IMR-90 (cell line): ENCODE data around the gene TMEM271. TPM values are rescaled to one million over a fixed set of nuclear protein-coding genes. Genes with fewer than 3 reads are reported as not detected.

Source experiments
- ATAC-seq: fragments of 200-7000 bp; cut with Tn5 transposase; 2 replicates; pipeline ENCODE4 v1.9.1; 2020; ENCODE audit warnings: low read depth, mild to moderate bottlenecking, moderate library complexity
- BruUV-seq: library from RNA; stranded (reverse); fragments of 400-500 nt; replicated peaks from 2 replicates; lab custom pipeline; 2021; lab: Mats Ljungman, UMichigan
- CTCF ChIA-PET: fragments of 300-600 bp; formaldehyde crosslinking; extraction: SDS; loops from one replicate; lab custom pipeline; 2021; ENCODE audit warnings: antibody characterized with exemption; lab: Yijun Ruan, JAX
- POLR2A ChIA-PET: fragments of 300-600 bp; sonication (Branson Sonifier 250); formaldehyde crosslinking; loops from one replicate; lab custom pipeline; 2022; ENCODE audit warnings: antibody characterized with exemption; ENCODE audit not compliant: unreplicated experiment; lab: Charles Lee
- DNase-seq: peaks from one replicate; pipeline ENCODE4 v3.0.0; 2013
- H2AFZ ChIP-seq: replicated peaks from 2 replicates; pipeline ENCODE3; 2013; ENCODE audit warnings: low read length, mild to moderate bottlenecking; ENCODE audit not compliant: poor library complexity
- H2AK5ac ChIP-seq: 2 replicates; pipeline ENCODE4 v1.6.1; 2013; ENCODE audit warnings: low read depth, low read length, inconsistent platforms
- H2AK9ac ChIP-seq: replicated peaks from 2 replicates; pipeline ENCODE3; 2013; ENCODE audit warnings: mild to moderate bottlenecking, low read depth, low read length, moderate library complexity; ENCODE audit not compliant: poor library complexity
- H2BK120ac ChIP-seq: 2 replicates; pipeline ENCODE4 v1.6.1; 2013; ENCODE audit warnings: low read depth, low read length, inconsistent platforms
- H2BK15ac ChIP-seq: 3 replicates; pipeline ENCODE4 v1.6.1; 2013; ENCODE audit warnings: low read depth, low read length, inconsistent platforms
- H2BK20ac ChIP-seq: 2 replicates; pipeline ENCODE4 v1.6.1; 2013; ENCODE audit warnings: low read depth, mild to moderate bottlenecking, inconsistent platforms, low read length, moderate library complexity
- H2BK5ac ChIP-seq: 2 replicates; pipeline ENCODE4 v1.6.1; 2013; ENCODE audit warnings: mild to moderate bottlenecking, low read depth, low read length, inconsistent platforms; ENCODE audit not compliant: poor library complexity, severe bottlenecking
- H3K14ac ChIP-seq: replicated peaks from 2 replicates; pipeline ENCODE4 v1.6.1; 2013; ENCODE audit warnings: low read depth, low read length, inconsistent platforms
- H3K18ac ChIP-seq: 2 replicates; pipeline ENCODE4 v1.6.1; 2013; ENCODE audit warnings: low read depth, low read length, control low read depth
- H3K23ac ChIP-seq: 2 replicates; pipeline ENCODE4 v1.6.1; 2013; ENCODE audit warnings: low read depth, low read length, inconsistent platforms
- H3K27ac ChIP-seq: 2 replicates; pipeline ENCODE4 v1.5.1; 2013; ENCODE audit warnings: mild to moderate bottlenecking, control low read depth, low read length; ENCODE audit not compliant: insufficient read depth
- H3K27me3 ChIP-seq: 2 replicates; pipeline ENCODE4 v1.6.1; 2013; ENCODE audit warnings: low read length; ENCODE audit not compliant: control insufficient read depth, insufficient read depth
- H3K36me3 ChIP-seq: 2 replicates; pipeline ENCODE4 v1.6.1; 2013; ENCODE audit warnings: low read length, mixed read lengths; ENCODE audit not compliant: control insufficient read depth, insufficient read depth
- H3K4ac ChIP-seq: 2 replicates; pipeline ENCODE4 v1.6.1; 2013; ENCODE audit warnings: low read depth, low read length, inconsistent platforms
- H3K4me1 ChIP-seq: 2 replicates; pipeline ENCODE4 v1.6.1; 2013; ENCODE audit warnings: low read length, mixed read lengths; ENCODE audit not compliant: control insufficient read depth, insufficient read depth
- H3K4me2 ChIP-seq: 2 replicates; pipeline ENCODE4 v1.6.1; 2013; ENCODE audit warnings: low read depth, mild to moderate bottlenecking, control low read depth, low read length, moderate library complexity
- H3K4me3 ChIP-seq: 2 replicates; pipeline ENCODE4 v1.5.1; 2013; ENCODE audit warnings: low read depth, mild to moderate bottlenecking, control low read depth, low read length, moderate library complexity; ENCODE audit not compliant: insufficient read depth
- H3K56ac ChIP-seq: 2 replicates; pipeline ENCODE4 v1.6.1; 2013; ENCODE audit warnings: low read length, inconsistent platforms; ENCODE audit not compliant: insufficient read depth; ENCODE audit errors: extremely low read depth
- H3K79me1 ChIP-seq, 2 experiments: 2 replicates each; pipeline ENCODE4 v1.6.1; 2013; ENCODE audit warnings: low read length in 2 of 2, inconsistent platforms in 1 of 2, low read depth in 1 of 2
- H3K9ac ChIP-seq: 2 replicates; pipeline ENCODE4 v1.6.1; 2013; ENCODE audit warnings: low read depth, low read length, control low read depth
- H3K9me1 ChIP-seq: 2 replicates; pipeline ENCODE4 v1.6.1; 2013; ENCODE audit warnings: low read length, inconsistent platforms; ENCODE audit not compliant: insufficient read depth
- H3K9me3 ChIP-seq: 2 replicates; pipeline ENCODE4 v1.6.1; 2013; ENCODE audit warnings: low read length; ENCODE audit not compliant: control insufficient read depth, insufficient read depth
- H4K20me1 ChIP-seq: 2 replicates; pipeline ENCODE4 v1.6.1; 2013; ENCODE audit warnings: low read length, inconsistent platforms; ENCODE audit not compliant: insufficient read depth
- H4K5ac ChIP-seq: 2 replicates; pipeline ENCODE4 v1.6.1; 2013; ENCODE audit warnings: mild to moderate bottlenecking, low read depth, low read length, control low read depth
- H4K8ac ChIP-seq, 2 experiments: 2 replicates each; pipeline ENCODE4 v1.6.1; 2013; ENCODE audit warnings: low read depth in 2 of 2, low read length in 2 of 2, control low read depth in 1 of 2, inconsistent platforms in 1 of 2
- H4K91ac ChIP-seq: 2 replicates; pipeline ENCODE4 v1.6.1; 2013; ENCODE audit warnings: low read depth, low read length, inconsistent platforms; ENCODE audit not compliant: insufficient read depth
- CTCF ChIP-seq: conservative IDR thresholded peaks from 2 replicates; pipeline ENCODE4 v1.5.1; 2012; ENCODE audit warnings: mild to moderate bottlenecking, low read depth, low read length, improper control_type of control experiment
- ELK1 ChIP-seq: fragments of 150-350 bp; IDR thresholded peaks from 2 replicates; pipeline ENCODE4 v1.6.1; 2016; ENCODE audit warnings: low read depth, mild to moderate bottlenecking, low read length, moderate library complexity, borderline replicate concordance
- FOS ChIP-seq: fragments of 150-350 bp; IDR thresholded peaks from 2 replicates; pipeline ENCODE4 v1.6.1; 2016; ENCODE audit warnings: low read depth, low read length
- POLR2A ChIP-seq: IDR thresholded peaks from 2 replicates; pipeline ENCODE4 v1.6.1; 2012; ENCODE audit warnings: mild to moderate bottlenecking, low read depth, low read length
- RAD21 ChIP-seq: IDR thresholded peaks from 2 replicates; pipeline ENCODE4 v1.6.1; 2012; ENCODE audit warnings: low read length, improper control_type of control experiment
- RCOR1 ChIP-seq: IDR thresholded peaks from 2 replicates; pipeline ENCODE4 v1.6.1; 2012; ENCODE audit warnings: mild to moderate bottlenecking, low read length, improper control_type of control experiment; ENCODE audit not compliant: insufficient replicate concordance
- SMC3 ChIP-seq: fragments of 150-350 bp; IDR thresholded peaks from 2 replicates; pipeline ENCODE4 v1.6.1; 2016; ENCODE audit warnings: low read depth, mild to moderate bottlenecking, antibody characterized with exemption, low read length, moderate library complexity
- USF2 ChIP-seq: fragments of 150-350 bp; IDR thresholded peaks from 2 replicates; pipeline ENCODE4 v1.6.1; 2017; ENCODE audit warnings: mild to moderate bottlenecking, antibody characterized with exemption, low read length, low read depth
- WGBS, 2 experiments: methylation state at CpG; one replicate each; pipeline versions ENCODE4 v1.1.5 to v1.1.7; 2013; ENCODE audit warnings: missing lambda C conversion rate in 2 of 2; ENCODE audit not compliant: insufficient read length in 1 of 2; ENCODE audit errors: extremely low coverage in 2 of 2; 5-methylcytosine and 5-hydroxymethylcytosine counted together
- dilution Hi-C: fragments of 300-500 bp; cut with HindIII; formaldehyde crosslinking; loops from one replicate; pipeline ENCODE4 v1.14.3; 2018; ENCODE audit warnings: low sequenced_read_pairs; ENCODE audit not compliant: unreplicated experiment
- in situ Hi-C: fragments of 300-500 bp; cut with MboI; formaldehyde crosslinking; loops from 3 replicates; pipeline ENCODE4 v1.14.3; 2019; ENCODE audit warnings: low sequenced_read_pairs, inconsistent platforms, mixed read lengths
- intact Hi-C: fragments of 100-400 bp; cut with micrococcal nuclease; formaldehyde crosslinking; loops from 2 replicates; pipeline ENCODE4 v1.10.0; 2022
- polyA plus RNA-seq, 3 experiments: library from polyadenylated mRNA; depleted of rRNA; stranded (reverse); fragments of >200 nt; gene quantifications; 2 replicates each; pipeline ENCODE4 v1.2.3, GENCODE V29; 2012; ENCODE audit warnings: low replicate concordance in 1 of 3
- total RNA-seq: library from RNA; depleted of rRNA; stranded (reverse); fragments of >200 nt; gene quantifications from 2 replicates; pipeline ENCODE4 v1.2.3, GENCODE V29; 2012

Gene TMEM271
- total and polyA plus RNA-seq, 2 of the 4 experiments (the other 2 are of a cell fraction), result not detected

GRCh38 chr4:548976-549375, 27.1 kb downstream of the TMEM271 start:
- Histone ChIP-seq H3K9ac (no peak overlapping the region), H4K91ac (no peak overlapping the region), H2BK15ac (no peak overlapping the region), H2AK5ac (no peak overlapping the region), H3K4me3 (no peak overlapping the region), H4K5ac (no peak overlapping the region), H3K4ac (no peak overlapping the region), H3K27me3 (no peaks in the 10 kb centered on the region), H3K56ac (no peak overlapping the region), H3K4me2 (no peak overlapping the region), H2BK20ac (no peak overlapping the region), H3K9me1 (no peaks in the 10 kb centered on the region), H3K36me3 (no peaks in the 10 kb centered on the region), H3K23ac (no peak overlapping the region), H3K9me3 (no peaks in the 10 kb centered on the region), H4K20me1 (no peaks in the 10 kb centered on the region), H2AK9ac (no peak overlapping the region), H3K27ac (no peak overlapping the region), H3K79me1 (no peaks in the 10 kb centered on the region), H4K8ac (no peak overlapping the region), H3K14ac (no peak overlapping the region), H2AFZ (no peak overlapping the region), H2BK5ac (no peak overlapping the region), H3K4me1 (no peaks in the 10 kb centered on the region), H2BK120ac (no peak overlapping the region), H3K18ac (no peak overlapping the region)
- dilution Hi-C loops (no loop called here), in situ Hi-C loops (no loop called here), intact Hi-C loops (no loop called here)
- ATAC-seq (no peak), DNase-seq (no peak)
- ChIA-PET CTCF (no interaction called here), POLR2A (no interaction called here)
- no TSS peak for BruUV-seq
- TF ChIP-seq RCOR1 (no peak), POLR2A (no peak), ELK1 (no peak), FOS (no peak), RAD21 (no peak), USF2 (no peak), CTCF (no peak), SMC3 (no peak)
- no CpG with 5 or more reads among the region's 8 CpGs for WGBS, 2 experiments
